GM19467 (cell line): ENCODE data around the gene CALM1.

Experiments used
- ATAC-seq: cut with Tn5 transposase; IDR thresholded peaks from one replicate; pipeline ENCODE4 v1.9.1; 2021; ENCODE audit warnings: mild to moderate bottlenecking, moderate library complexity; ENCODE audit not compliant: unreplicated experiment

Gene CALM1

DNA sequence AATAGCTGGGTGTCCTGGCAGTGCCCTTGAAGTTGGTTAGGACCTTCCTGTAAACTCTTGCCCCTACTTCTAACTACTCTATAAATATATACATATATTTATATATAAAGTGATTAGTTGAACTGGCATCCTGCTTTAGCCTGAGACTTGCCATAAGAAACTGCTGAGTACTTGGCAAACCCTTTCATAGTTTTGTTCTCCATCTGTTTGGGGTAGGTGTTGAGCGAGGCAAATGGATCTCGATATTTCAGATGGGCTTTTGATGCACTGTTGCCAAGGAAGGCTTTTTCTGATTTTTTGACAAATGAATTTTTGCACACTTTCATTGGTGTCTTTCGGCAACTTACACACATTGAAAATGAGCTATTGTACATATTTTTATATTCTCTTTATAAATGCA lies 10.4 kb downstream of the CALM1 start:
- no peak for ATAC-seq

DNA sequence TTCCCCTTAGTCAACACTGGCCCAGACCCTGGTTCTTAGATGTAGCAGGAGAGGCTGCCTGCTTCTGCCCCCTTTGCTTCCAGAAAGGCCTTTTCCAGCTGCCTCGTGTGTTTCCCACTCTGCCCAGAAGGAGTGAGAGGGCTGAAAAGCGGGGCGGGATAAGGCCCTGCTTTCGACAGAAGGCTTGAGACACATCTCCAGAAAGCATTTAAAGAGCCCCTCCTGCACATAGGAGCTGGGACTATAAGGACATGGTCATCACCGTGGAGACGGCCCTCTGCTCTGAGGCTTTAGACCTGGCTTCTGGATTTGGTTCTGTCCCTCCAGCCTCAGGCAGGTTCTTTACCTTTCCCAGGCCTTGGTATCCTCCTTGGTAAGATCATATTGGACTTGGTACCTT lies 11.9 kb downstream of the CALM1 start:
- ATAC-seq: no peak

DNA sequence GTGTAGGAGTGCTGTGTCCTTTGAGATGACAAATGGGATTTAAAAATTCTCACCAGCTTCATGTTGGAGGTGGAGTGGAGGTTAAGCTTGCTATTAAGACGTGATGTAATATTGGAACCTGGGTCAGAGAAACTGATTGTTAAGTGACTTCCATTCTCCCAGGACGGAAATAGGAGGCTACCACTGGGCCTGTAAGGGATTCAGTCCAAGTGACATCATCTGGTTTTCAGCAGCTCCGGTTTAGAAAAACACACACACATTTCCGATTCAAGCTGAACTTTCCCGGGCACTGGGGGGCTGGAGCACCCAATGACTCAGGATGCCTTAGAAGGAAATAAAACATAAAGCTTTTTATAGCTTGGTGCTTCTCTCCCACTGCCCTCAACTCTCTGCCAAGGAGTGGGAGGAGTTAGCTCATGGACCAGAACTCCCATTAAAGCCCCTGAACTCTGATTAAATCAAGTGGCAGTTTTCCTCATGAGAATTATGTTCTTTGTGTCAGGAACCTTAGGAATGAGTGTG lies 12.4 kb downstream of the CALM1 start:
- no peak for ATAC-seq

DNA sequence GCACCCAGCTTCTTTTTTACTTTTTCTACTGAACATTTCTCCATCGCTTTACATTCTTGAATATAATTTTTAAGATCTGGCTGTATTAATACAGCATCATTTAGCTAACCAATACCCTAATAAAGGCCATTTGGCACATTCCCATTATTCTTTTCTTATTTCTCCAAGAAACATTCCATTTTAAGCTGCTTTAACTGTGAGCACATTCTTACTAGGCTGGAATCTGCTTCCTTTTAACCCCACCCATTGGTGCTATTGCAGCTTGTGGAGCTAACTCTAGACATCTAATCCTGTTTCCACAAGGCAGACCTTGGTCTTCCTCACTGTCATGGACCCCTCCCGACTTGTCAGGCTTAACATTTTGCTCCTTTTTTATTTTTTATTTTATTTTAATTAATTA lies 15.2 kb downstream of the CALM1 start:
- no peak for ATAC-seq

DNA sequence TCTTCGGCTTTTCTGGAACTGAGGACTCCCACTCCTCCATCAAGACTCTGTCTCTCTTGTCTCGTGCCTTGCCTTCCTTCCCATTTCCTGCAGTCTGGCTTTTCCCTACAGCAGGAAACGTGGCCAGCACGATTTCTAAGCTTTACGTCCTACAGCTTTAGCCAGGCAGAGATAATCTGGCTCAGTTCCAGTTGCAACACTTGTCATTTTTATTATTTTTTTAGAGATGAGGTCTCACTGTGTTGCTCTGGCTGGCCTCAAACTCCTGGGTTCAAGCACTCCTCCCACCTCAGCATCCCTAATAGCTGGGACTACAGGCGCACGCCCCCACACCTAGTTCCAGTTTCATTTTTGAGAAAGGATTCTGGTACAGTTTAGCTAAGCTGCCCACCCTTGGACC lies 19.9 kb downstream of the CALM1 start:
- ATAC-seq: no peak

DNA sequence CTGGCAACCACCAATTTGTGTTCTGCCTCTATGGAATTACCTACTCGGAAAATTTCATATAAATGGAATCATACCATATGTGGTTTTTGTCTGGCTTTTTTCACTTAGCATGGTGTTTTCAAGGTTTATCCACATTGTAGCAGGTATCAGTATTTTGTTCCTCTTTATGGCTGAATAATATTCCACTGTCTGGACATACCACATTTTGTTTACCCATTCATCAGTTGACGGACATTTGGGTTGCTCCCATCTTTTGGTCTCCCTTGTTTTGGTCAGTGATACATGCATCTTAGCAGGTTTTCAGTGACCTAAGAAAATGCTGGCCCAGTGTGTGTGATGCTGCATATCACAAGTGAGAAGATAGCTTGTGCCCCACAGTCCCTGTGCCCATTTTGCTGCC lies 21.2 kb downstream of the CALM1 start:
- ATAC-seq: no peak

DNA sequence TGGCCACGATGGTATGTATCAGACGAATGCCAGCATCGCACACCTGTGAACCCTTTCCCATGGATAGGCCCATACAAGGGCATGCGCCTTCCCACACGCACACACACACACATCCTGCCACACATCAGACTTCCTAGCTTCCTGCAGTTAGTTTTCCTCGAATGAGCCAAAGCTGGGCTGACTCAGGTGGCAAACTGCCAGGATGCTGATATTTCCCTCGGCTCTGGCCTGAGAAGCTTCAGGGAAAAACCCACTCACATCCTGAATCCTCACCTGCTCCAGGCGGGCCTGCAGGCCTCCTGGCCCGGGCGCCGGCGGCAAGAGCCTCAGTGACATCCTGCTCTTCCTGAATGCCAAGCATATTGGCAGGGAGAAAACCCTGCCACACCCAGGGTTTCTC lies 22.4 kb downstream of the CALM1 start:
- no peak for ATAC-seq

DNA sequence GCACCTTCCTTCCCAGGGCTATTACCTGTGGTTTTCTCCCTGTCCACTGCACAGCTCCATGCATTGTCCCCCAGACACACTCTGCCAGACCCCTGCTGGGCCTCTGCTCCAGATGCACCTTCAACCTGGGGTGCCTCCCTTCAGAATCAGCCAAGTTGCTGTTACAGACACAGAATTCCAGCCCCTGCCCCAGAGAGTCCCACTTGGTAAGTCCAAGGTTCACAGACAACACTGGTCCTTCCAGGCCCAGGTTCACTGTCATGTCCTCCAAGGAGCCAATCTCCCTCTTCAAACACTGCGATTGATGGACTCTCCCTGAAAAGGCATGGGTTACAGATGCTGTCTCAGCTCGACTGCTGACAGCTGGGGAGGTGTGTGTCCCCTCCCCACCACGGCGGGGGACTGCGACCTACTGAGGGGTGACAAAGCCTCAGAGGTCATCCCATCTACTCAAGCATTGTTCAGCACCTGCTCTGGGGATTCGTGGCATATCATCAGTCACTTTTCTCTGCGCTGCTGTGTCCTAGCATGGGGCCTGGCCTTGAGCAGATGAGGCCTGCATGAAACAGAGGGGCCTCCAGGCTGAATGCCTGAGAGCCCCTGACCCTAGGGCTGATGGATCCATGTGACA lies 24.3 kb downstream of the CALM1 start:
- ATAC-seq: no peak

DNA sequence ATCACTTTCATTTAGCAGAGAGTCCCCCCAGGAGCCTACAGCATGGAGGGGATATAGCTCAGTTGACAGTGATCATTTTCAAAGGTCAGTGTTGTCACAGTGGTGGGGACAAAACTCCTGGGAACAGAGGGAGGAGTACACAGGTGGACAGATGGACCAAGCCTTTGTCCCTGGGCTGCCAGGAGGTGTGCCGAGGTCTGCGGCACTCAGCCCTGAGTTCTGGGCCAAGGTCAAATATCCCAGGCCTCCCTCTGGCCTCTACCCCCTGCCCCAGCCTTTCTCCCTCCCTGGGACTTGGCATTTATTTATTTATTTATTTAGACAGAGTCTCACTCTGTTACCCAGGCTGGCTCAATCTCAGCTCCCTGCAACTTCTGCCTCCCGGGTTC lies 24.8 kb downstream of the CALM1 start:
- no peak for ATAC-seq

DNA sequence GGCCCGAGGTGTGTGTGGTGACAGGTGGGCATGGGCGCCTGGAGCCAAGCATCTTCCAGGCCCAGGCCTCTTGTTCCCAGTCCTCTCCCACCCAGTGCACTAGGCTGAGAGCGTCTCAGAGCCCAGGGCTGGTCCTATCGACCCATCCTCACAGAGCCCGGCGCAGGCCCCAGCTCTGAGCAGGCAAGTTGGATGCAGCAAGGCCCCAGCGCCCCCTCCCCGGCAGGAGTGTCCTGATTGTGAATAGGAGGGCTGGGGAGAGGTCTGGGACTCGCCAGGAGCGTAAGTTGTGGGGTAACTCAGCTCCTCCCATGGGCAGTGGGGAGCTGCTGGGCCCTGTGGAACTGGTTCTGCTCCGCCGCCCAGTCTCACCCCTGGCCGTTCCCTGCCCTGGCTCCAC lies 26.3 kb downstream of the CALM1 start:
- ATAC-seq: no peak

DNA sequence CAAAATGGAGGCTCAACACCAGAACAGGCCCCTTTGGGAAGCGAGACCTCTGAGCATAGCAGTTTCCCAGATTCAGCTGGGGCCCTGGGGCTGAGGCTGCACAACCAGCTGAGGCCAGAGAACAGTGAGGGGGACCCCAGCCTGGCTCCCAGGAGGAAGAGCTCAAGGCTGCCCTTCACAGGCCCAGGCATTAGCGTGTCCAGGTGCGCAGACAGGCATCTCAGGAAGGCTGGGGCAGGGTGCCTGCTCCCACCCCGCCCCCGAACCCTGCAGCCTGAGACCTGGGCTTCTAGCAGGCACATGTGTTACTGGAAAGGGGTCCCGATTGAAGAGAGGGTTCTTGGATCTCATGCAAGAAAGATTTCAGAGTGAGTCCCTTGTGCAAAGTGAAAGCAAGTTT lies 27.2 kb downstream of the CALM1 start:
- ATAC-seq: no peak

DNA sequence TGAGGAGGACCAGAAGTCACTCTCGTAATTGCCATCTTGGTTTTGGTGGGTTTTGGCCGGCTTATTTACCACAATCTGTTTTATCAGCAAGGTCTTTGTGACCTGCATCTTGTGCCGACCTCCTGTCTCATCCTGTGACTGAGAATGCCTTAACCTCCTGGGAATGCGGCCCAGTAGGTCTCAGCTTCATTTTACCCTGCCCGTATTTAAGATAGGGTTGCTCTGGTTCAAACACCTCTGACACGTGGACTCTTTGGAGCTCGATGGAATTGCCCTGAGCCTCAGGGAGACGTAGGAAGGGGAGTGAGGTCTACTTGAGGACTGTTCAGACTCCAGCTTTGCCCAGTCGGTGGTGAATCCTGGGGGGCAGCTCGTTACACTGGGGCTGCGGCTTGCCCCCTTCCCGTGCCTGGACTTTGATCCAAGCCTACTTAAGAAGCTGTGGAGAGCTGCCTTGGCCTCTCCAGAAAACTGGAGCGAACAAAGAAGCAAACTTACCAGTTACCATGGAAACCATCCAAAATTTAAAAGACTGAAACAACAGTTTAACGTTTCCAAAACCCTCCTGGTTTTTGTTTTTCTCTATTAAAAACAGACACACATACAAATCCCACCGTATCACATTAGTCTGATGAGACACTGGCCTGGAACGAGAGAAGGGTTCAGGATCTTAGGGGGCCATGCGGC lies 28.0 kb downstream of the CALM1 start:
- no peak for ATAC-seq

DNA sequence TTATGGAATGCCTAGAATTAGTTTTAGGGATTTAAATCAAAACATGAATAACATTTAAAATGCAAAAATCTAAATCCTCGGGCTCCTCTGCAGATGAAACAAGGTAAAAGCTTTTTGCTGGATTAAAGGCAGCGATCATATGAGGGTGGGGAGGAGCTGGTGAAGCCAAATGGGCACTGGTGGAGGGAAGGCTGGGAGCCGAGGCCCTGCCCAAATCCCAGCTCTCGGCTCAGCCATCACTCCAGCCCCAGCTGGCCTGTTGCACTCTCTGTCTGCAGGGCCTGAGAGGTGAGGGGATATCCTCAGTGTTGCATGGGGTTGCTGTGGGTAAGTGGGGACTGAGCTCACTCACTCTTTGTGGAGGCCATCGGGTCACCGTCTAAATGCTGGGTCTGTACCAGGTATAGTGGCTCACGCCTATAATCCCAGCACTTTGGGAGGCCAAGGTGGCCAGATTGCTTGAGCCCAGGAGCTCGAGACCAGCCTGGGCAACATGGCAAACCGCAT lies 28.6 kb downstream of the CALM1 start:
- no peak for ATAC-seq

DNA sequence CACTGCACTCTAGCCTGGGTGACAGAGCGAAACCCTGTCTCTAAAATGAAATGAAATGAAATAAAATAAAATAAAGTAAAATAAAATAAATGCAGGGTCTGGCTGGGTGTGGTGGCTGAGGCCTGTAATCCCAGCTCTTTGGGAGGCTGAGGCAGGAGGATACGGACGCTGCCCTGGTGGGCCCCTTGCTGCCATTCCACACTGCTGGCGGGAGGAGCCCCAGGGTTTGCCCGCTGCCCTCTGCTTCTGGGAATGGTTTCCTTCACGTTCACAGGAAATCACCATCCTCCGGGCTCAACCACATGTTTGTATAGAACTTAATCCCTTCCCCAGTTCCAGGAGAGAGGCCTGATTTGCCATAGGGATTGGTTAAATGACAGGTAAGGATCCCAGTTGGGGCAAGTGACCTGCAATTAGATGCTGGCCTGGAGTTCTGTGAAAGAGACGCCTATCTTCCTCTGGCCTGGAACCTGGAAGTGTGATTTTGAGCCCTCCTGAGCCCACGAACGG lies 29.3 kb downstream of the CALM1 start:
- ATAC-seq: no peak

DNA sequence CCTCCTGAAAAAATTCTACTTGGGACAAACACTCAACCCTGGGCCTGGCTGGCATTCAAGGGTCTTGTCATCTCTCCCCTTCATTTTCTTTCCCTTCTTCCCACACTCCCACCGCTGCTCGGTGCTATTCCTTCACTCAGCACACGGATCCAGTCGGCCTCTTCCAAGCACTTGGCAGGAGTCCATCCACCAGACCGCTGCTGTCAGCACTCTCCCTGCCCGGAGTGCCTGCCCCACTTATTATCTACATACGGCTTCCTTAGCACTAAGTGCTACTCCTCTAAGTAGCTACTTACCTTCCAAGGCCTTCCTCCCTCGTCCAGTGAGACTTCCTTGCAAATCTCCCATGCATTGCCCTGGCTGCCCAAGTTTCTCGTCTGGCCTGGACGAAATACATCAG lies 29.8 kb downstream of the CALM1 start:
- no peak for ATAC-seq

DNA sequence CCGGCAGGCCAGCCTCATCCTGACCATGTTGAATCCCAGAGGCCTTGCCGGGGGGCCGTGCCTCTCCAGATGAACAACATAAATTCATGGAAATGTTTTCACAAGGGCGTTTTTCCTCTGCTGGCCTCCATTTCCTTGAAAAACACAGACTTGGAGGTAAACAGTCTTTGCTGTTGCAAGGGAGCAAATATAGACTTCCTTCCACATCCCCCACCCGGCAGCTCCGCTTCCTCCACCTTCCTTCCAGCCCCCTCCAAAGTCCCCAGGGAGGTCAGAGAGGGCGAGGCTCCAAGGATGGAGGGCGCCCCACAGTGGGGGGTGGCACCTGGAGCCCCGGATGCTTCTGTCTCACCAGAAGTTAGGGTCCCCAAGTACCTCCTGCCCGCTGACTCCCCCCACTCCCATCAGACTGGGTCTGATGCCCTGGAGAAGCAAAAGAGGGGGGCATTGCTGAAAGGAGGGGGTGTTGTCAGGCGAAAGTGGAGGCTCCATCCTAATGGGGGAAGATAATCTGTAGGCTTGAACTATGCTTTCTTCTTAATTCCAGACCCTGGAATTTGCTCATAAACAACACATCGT lies 31.1 kb downstream of the CALM1 start:
- ATAC-seq: no peak

DNA sequence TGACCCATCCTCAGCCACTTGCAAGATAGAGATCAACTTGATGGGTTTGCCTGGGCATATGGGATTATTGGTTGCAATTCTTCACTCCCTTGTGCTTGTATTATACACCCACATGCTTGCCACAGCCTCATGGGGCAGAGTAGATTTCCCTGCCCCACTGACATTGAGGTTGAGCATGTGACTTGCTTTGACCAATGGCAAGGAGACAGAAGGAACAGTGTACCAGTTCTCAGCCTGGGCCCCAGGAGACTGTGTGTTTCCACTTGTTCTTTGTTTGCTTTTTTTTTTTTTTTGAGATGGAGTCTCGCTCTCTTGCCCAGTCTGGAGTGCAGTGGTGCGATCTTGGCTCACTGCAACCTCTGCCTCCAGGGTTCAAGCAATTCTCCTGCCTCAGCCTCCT lies 31.8 kb downstream of the CALM1 start:
- no peak for ATAC-seq

DNA sequence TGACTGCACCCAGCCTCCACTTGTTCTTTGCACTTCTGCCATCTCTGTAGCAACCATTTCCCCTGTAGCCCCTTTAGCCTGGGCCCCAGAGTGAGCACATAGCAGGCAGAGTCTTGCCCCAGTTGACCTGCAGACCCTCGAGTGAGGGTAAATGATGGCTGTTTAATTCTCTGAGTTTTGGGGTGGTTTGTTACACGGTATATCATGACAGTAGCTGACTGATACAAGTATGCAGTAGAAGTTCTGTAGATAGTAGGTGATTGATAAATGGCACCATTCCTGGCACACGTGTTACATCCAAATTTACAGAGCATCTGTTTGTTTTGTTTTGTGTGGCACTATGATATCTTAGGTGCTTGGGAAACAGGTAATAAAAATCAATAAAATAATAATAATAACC lies 32.4 kb downstream of the CALM1 start:
- no peak for ATAC-seq

DNA sequence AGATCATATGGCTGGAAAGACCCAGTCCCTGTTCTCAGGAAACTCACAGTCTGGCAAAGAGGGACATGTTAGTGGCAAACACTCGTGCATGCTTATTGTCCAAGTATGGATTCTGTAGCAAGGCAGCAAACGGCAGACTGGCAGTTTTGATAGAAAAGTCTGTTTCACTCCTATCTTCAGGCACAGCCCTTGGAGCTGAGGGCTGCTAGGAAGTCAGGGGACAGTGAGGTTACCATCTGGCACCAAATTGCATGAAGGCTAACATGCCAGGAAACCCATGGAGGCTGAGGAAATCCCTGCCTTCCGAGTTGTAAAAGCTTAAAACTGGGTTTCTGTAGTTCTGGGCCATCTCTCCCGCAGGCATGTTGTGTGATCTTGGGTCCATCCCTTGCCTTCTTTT lies 32.9 kb downstream of the CALM1 start:
- ATAC-seq: no peak

DNA sequence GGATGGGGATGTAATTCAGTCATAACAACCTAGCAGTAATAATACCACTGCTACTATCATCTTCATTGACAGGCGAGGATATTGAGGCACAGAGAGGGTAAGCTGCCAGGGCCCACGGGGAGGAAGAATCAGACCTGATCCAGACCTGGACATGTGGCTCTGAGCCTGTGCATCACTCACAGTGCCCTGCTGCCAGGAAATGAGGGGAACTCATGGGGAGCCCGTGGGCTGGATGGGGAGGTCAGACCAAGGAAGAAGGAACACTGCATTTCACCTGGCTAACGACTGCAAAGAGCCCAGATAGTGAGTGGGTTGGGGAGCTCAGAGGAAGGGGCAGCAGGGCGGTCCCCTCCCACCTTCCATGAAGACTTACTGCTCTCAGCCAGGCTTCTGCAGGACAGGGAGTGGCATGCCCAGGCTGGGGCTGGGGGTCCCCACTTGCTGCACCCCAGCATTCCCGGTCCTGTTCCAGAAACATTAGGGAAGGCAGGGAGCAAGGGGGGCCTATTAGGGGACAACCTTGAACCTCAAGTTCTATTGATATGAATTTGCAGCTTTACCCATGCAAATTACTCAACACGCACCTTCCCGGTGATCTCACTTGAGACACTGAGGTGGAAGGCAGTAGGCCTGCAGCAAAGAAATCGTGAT lies 37.7 kb downstream of the CALM1 start:
- no peak for ATAC-seq

DNA sequence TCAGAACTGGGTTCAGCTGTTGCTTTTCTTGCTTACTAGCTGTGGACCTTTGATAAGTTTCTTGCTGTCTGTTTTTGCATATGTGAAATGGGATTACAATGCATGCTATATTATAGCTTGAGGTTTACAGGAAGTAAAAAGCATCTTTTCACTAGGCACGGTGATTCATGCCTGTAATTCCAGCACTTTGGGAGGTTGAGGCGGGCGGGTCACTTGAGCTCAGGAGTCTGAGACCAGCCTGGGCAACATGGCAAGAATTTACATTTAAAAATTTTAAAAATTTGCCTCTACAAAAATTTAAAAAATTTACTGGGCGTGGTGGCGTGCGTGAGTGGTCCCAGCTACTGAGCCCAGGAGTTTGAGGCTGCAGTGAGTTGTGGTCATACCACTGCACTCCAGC lies 42.0 kb downstream of the CALM1 start:
- ATAC-seq: no peak

DNA sequence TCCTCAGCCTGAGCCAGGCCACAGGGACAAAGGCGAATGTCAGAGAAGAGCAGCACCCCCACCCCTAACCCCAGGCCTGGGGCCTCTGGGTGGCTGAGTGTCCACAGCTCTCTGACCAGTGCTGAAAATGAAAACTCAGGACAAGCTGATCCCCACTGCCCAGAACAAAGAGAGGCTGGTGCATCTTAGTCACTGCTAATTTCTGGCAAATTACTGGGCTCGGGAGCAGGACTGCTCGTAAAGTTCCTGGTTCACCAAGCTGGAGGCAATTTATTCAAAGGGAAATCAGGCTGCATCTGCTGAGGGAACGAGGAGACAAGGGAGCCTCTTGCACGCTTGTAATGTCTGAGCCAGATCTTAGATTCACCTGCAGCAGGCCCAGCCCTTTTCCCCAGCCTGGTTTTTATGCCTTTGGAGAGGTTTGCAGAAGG lies 43.2 kb downstream of the CALM1 start:
- ATAC-seq: no peak
